CD4-positive, alpha-beta T cell treated with Interleukin-6 at 100 ng/mL for 8 hours (primary cell): Measurements from ENCODE around the gene MIA.
"Not testable (repeated sequence)": the region's sequence is repeated elsewhere in the genome, so short reads cannot be mapped to it uniquely, and the experiment has no call there.

Experiments used
- DNase-seq: peaks from one replicate; pipeline ENCODE4 v3.0.0-alpha.2; 2020; ENCODE audit warnings: mixed read lengths, low spot score

Gene MIA

DNA sequence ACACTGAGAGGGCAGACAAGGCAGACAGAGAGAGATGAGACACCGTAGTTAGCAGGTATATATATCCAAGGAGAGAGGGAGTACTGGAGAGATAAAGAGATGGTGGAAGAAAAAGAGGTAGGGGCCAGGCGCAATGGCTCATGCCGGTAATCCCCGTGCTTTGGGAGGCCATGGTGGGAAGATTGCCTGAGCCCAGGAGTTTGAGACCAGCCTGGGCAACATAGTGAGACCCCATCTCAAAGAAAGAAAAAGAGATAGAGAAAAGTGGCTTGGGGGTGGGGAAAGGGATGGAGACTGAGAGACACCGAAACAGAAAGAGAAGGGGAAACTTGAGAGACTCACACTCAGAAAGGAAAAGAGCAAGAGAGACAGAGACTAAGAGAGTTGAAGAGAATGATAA lies 5.3 kb downstream of the MIA start:
- DNase-seq, result no peak

DNA sequence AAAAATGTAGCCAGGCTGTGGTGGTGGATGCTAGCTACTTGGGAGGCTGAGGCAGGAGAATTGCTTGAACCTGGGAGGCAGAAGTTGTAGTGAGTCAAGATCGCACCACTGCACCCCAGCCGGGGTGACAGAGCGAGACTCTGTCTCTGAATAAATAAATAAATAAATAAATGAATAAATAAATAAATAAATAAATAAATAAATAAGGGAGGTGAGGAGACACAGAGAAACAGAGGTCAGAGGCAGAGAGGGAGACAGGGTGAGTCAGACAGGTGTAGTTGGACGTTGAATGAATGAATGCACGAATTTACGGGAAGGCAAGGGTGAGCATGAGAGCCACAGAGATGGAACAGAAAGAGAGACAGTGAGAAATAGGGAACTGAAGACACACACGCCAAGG lies 5.8 kb downstream of the MIA start:
- DNase-seq, result no peak

DNA sequence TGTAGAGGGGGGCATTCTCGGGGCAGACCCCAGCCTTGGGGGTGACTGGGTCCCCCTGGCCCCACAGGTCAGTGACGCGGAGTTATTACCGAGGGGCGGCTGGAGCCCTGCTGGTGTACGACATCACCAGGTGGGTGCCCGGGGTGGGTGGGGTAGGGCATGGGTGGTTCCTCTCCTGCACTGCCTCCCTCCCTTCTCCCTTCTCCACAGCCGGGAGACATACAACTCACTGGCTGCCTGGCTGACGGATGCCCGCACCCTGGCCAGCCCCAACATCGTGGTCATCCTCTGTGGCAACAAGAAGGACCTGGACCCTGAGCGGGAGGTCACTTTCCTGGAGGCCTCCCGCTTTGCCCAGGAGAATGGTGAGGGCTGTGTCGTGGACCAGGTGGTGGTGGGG lies 8.4 kb downstream of the MIA start:
- DNase-seq, result no peak

DNA sequence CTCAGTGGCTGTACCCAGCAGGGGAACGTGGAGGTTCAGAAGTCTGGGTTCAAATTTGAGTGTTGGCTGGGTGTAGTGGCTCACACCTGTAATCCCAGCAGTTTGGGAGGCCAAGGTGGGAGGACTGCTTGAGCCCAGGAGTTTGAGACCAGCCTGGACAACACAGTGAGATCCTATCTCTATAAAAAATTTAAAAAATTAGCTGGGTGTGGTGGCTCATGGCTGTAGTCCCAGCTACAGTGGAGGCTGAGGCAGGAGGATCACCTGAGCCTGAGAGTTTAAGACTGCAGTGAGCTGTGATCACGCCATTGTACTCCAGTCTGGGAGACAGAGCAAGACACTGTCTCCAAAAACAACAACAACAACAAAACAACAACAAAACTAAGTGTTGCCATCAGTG lies 8.8 kb downstream of the MIA start:
- DNase-seq, result not testable (repeated sequence)

DNA sequence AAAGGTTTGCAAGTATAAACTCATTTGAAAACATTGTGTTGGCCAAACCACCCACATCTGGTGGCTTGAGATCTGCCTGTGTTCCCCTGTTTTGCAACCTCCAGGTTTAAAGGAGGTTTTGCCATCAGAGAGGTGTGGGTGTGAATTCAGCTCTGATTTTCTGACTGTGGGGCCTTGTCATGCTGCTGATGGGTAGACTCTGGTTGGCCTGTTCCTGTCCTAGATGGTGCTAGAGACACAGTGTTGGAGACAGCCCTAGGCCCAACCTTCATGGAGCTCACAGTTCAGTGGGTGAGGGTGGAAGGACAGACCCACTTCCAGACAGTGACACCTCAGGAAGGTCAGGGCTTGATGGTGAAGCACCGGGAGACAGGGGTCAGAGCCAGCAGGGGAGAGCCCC lies 10.2 kb downstream of the MIA start:
- DNase-seq, result no peak

DNA sequence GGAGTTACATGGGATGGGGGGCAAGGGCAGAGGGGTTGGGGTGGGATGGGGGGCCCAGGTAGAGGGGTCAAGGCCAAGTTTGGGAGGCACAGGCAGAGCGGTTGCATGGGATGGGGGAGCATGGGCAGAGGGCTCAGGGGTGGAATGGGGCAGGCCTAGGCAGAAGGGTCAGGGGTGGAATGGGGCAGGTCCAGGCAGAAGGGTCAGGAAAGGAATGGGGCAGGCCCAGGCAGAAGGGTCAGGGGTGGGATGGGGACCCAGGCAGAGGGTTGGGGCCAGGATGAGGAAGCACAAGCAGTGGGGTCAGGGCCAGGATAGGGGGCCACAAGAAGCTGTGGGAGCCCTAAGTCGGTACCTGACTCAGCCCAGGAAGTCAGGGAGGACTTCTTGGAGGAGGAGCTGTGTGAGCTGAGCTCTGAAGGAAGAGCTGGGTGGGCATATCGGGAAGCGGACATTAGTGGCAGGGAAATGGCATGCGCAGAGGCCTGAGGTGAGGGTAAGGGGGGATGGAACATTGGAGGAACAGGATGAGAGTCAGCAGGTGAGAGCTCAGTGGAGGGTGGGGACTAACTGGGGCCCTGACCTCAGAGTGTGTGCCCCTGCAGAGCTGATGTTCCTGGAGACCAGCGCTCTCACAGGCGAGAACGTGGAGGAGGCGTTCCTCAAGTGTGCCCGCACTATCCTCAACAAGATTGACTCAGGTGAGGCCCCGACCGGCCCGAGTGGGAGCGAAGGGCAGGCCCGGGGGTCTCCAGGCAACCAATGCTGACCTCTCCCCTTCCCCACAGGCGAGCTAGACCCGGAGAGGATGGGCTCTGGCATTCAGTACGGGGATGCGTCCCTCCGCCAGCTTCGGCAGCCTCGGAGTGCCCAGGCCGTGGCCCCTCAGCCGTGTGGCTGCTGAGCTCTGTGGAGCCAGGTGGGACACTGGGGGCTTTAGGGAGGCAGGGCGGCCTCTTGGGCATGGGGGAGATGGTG lies 11.0 kb downstream of the MIA start:
- no peak for DNase-seq

DNA sequence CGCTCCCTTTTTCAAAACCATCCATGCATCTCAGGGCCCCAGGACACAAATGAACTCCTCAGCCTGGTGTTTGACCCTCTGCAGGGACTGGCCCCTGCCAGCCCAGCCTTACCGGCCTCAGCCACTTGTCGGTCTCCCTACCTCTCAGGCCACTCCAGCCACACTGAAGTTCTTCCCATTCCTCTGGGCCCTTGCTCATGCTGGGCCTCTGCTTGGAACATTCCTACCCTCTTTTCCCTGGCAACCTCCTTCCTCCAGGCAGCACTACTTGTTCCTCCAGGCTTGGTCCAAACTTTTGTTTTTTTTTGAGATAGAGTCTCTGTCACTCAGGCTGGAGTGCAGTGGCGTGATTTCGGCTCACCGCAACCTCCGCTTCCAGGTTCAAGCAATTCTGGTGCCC lies 16.0 kb downstream of the MIA start:
- DNase-seq, result no peak

DNA sequence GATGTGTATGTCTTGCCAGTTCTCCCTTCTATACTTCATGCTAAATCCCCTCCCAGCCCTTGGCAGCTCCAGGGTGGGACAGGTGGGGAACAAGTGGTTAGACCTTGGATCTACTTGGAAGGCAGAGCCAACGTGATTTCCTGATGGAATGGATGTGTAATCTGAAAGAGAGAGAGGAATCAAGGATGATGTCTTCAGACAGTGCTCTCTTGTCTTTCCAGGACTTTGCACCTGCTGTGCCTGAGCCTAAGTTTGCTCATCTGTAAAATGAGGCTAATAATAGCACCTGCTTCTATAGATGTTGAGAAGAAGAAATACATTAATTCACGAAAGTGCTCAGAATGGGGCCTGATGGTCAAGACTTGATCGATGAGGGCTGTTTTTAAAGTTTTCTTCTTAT lies 16.7 kb downstream of the MIA start:
- DNase-seq, result no peak

DNA sequence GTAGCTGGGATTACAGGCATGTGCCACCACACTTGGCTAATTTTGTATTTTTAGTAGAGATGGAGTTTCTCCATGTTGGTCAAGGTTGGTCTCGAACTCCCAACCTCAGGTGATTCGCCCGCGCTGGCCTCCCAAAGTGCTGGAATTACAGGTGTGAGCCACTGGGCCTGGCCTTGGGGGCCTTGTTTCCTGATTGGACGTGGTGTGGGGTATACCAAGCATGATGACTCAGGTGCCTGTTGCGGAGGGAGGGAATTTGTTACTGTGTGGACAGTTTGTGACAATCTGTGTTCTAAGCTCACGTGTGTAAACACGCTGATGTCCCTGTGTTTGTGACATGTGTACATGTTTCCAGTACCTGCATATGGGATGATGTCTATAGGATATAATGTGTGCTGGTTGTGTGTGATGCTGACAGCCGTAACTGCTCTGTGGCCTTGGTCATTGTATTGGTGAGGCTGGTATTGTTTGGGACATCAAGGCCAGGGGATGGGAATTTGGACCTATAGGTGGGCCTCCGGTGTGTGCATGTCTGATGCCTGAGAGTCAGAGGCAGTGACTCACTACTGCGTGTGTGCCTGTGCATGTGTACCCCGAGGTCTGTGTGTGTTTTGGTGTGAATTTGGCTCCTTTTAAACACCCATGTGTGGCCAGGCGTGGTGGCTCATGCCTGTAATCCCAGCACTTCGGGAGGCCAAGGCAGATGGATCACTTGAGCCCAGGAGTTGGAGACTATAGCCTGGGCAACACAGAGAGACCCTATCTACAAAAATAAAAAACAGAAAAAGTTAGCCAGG lies 22.0 kb downstream of the MIA start:
- DNase-seq, result no peak

DNA sequence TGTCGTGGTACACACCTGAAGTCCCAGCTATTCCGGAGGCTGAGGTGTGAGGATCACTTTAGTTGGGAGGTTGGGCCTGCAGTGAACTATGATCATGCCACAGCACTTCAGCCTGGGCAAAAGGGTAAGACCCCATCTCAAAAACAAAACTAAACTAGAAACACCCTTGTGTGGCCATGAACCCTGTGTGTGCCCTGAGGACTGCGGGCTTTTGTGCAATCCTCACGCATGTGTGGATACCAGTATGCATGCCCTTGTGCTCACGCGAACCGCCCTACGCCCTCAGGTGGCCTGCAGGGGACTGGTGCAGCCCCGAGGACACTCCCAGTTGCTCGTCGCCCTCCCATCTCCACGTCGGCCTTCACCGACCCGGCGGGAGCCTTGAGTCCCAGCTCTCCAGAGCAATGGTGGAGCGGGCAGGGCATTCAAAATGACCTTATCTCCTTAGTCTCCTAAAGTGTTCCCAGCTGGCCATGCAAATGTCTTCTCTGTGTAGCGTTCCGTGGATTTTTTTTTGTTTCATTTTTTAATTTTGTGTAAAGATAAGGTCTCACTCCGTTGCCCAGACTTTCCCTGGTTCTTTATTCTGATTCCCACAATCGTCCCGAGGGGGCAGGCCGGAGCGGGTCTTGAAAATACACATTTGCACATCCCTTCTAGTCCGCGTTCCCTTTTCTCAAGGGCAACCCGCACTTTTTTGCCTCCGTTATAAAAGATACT lies 22.8 kb downstream of the MIA start:
- DNase-seq, result peak; percentile 69

DNA sequence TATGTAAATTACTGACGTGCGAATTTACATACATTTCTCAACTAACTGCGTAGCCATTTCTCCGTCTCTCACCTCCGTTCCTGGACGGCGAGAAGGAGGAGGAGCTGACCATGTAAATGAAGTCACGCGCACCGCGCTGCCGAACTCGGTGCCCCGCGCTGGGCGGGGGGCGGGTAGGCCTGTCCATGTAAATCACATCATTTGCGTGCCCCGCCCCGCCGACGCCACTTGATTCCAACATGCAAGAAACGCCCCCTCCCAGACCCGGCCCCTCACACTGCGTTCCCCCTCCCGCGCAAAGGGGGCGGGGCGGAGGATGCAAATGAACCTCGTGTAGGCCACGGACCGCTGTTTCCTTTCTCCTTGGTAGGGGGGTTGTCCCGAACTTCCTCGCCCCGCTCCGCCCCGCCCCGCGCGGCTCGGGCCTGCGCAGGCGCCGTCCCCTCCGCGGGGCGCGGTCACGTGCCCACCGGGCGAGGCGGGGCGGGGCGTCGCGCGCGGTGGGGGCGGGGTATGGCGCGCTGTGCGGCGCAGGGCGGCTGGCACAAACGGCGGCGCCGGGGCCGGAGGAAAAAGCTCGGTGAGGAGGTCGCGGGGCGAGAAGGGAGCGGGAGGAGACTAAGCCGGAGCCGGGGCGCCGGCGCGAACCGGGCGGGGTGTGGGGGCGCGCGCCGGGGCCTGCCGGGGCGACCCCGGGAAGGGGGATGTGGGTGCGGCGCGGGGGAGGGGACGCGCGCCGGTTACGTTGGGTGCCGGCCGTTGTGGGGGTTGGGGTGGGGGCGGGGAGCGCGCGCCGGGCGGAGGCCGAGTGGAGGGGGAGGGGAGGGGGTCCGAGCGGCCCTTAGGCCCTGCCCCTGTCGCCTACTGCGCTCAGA lies 23.6 kb downstream of the MIA start, which contains the start of gene EGLN2:
Gene EGLN2, plus strand, starts transcription at position 509 of the 875 bp plus-strand sequence. CDS start 1,382 bp downstream, outside the sequence.
- DNase-seq, result peak; percentile 100

DNA sequence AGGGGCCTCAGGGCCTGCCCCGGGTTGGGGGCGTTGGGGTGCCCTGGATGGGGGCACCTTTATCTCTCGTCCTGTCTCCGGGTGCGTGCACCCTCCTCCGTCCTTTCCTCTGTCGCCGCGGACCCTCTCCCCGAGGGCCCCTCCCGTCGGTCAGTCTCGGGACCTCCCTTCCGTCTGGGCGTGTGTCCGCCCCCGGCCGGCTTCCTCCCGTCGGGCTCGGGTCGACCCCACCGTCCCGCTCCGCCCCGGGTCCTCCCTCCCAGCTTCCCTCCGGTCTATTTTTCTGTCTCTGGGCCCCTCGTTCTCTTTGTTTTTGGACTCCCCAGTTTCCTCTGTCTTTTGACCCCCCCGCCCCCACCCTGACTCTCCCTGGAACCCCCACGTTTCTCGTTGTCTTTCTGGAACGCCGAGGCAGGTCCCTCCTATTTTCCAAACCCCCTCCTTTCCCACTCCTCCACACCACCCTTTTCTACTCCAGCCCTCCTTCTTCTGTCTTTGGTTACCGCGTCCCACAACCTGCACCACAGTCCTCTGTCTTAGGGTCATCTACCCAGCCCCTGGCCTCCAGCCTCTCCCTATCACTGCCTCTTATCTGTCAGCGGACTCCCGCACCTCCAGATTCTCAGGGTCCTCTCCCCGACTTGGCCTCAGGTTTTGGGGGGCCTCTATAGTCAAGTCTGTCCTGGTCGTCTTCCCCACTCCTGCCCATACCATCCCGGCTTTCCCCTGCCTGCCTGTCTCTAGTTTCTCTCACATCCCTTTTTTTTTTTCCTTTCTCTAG lies 24.4 kb downstream of the MIA start:
- no peak for DNase-seq

DNA sequence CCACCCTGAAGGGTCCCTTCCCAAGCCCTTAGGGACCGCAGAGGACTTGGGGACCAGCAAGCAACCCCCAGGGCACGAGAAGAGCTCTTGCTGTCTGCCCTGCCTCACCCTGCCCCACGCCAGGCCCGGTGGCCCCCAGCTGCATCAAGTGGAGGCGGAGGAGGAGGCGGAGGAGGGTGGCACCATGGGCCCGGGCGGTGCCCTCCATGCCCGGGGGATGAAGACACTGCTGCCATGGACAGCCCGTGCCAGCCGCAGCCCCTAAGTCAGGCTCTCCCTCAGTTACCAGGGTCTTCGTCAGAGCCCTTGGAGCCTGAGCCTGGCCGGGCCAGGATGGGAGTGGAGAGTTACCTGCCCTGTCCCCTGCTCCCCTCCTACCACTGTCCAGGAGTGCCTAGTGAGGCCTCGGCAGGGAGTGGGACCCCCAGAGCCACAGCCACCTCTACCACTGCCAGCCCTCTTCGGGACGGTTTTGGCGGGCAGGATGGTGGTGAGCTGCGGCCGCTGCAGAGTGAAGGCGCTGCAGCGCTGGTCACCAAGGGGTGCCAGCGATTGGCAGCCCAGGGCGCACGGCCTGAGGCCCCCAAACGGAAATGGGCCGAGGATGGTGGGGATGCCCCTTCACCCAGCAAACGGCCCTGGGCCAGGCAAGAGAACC lies 25.1 kb downstream of the MIA start:
- no peak for DNase-seq

DNA sequence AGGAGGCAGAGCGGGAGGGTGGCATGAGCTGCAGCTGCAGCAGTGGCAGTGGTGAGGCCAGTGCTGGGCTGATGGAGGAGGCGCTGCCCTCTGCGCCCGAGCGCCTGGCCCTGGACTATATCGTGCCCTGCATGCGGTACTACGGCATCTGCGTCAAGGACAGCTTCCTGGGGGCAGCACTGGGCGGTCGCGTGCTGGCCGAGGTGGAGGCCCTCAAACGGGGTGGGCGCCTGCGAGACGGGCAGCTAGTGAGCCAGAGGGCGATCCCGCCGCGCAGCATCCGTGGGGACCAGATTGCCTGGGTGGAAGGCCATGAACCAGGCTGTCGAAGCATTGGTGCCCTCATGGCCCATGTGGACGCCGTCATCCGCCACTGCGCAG lies 25.7 kb downstream of the MIA start:
- no peak for DNase-seq

DNA sequence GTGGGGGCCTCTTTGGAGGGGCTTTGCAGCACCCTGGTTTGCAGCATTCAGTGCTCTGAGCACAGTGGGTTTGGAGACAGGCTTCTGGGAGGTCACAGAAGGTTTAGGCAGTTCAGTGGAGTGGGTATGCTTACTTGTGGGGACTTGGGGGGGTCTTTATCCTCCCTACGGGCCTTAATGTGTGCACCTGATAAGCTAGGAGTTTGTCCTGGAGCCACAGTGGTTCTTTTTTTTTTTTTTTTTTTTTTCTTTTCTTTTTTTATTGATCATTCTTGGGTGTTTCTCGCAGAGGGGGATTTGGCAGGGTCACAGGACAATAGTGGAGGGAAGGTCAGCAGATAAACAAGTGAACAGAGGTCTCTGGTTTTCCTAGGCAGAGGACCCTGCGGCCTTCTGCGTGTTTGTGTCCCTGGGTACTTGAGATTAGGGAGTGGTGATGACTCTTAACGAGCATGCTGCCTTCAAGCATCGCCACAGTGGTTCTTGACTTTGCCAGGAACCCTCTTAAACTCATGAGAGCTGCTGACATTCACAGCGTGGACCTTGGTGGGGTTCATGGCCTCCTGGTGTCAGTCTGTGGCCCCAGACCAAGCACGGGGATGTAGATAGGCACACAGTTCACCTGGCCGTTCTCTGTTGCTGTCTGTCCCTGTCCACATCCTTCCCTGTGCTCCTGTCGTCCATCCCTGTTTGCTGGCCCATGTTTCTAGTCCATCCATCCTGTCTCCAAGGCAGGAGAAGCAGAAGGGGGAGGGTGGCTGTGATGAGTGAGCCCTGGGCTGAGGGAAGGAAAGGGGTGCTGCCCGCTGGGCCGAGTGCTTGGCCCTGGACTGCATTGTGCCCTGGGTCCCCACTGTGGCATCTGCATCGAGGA lies 26.3 kb downstream of the MIA start:
- no peak for DNase-seq

DNA sequence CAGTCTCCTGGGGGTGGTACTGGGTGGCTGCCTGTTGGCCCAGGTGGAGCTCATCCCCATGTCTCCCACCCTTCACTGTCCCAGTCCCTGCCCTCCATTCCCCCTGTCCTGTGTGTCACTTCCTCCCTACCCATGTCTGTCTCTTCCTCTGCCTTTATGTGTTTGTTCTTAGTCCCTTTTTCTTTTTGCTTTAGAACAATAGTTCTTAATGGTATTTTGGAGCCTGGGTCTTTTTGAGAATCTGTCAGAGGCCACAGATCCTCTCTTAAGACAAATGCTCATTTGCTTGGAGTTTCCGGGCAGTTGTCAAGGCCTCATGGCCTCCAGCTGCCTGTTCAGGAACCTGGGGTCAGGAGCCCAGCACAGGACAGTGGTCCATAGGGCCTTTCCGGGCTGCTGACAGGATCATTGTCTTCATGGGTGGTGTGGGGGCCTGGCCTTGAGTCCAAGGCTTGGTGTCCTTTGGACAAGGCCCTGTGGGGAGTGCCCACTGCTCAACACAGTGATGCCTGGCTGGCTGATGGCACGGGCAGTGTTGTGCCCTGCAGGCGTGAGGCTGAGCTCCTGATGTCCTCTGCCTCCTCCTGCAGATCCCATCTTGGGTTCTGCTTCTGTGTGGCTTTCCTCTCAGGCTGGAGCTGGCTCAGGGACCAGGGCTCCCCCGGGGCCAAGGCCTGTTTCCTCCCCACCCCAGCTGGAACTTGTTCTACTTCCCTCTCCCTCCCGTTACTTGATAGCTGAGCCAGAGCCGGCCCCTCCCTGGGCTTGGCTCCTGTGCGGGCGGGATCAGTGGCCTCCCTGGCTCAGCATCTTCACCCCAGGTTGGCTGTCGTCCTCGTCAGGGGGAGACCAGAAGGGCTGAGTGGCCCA lies 27.2 kb downstream of the MIA start:
- no peak for DNase-seq

DNA sequence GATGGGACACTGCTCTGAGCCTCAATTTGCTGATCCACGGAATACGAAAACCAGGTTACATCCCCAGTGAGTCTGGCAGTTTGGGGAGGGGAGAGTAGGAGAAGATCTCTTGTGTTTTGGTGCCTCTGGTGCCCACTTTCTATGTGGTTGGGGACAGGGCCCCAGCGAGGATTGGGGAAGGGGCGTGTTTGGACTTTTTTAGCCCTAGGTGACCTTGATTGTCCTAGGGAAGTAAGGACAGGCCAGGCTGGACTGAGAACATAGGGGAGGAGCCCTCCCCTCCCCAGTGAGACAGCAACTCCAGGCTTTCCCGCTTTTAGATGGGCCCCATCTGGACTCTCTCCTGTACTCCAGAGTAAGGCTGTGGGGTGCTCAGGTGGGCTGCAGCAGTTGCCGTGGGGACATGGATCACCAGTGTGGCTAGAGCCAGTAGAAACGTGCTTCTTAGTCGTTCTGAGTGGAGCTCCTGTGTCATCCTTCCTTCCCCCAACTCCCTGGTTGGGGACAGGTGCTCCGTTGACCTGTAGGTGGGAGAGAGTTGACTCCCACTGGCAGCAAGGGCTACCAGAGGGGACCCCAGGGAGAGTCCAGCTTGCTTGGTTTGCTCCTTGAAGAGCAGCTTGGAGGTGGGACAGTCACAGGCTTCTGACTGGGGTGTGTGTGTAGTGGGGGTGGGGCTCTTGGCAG lies 28.0 kb downstream of the MIA start:
- no peak for DNase-seq
